Neutrophil (primary cell): ENCODE results near the gene FBXO17.

ENCODE experiments used
- H3K27ac ChIP-seq: fragments of 200-600 bp; sonication (generic); 2 replicates; pipeline ENCODE4 v1.5.1; 2016; ENCODE audit warnings: mild to moderate bottlenecking, moderate library complexity
- H3K27me3 ChIP-seq: fragments of 200-600 bp; sonication (generic); 2 replicates; pipeline ENCODE4 v1.6.0; 2016; ENCODE audit warnings: mild to moderate bottlenecking
- H3K36me3 ChIP-seq: fragments of 200-600 bp; sonication (generic); 2 replicates; pipeline ENCODE4 v1.5.1; 2017
- H3K4me1 ChIP-seq, 2 experiments: fragments of 200-600 bp in 1 of 2; sonication (generic) in 1 of 2; 1 replicate in 1 of 2; 2 replicates in 1 of 2; pipeline versions ENCODE4 v1.5.1 to v1.6.1; 2013 to 2016; ENCODE audit warnings: low read depth in 1 of 2, low read length in 1 of 2, mild to moderate bottlenecking in 1 of 2, moderate library complexity in 1 of 2; ENCODE audit not compliant: control insufficient read depth in 1 of 2, insufficient read depth in 1 of 2
- H3K4me3 ChIP-seq, 2 experiments: fragments of 200-600 bp in 1 of 2; sonication (generic) in 1 of 2; 1 replicate in 1 of 2; 2 replicates in 1 of 2; pipeline ENCODE4 v1.5.1; 2013 to 2016; ENCODE audit warnings: low read depth in 1 of 2, low read length in 1 of 2, mild to moderate bottlenecking in 1 of 2, moderate library complexity in 1 of 2
- H3K9me3 ChIP-seq: fragments of 200-600 bp; sonication (generic); 2 replicates; pipeline ENCODE4 v1.5.1; 2016
- CTCF ChIP-seq: fragments of 200-600 bp; sonication (generic); IDR thresholded peaks from 2 replicates; pipeline ENCODE4 v1.5.1; 2016; ENCODE audit warnings: antibody characterized with exemption

The FBXO17 gene

GRCh38 chr19:38913958-38914357 lies 61.6 kb downstream of the FBXO17 start:
- Histone ChIP-seq H3K27me3 (peaks cover 11% of the 10 kb centered on the region), H3K4me1 (no peaks in the 10 kb centered on the region), H3K36me3 (peaks cover 5% of the 10 kb centered on the region), H3K27ac (no peak overlapping the region), H3K4me3 (no peak overlapping the region), H3K9me3 (no peaks in the 10 kb centered on the region)
- TF ChIP-seq CTCF: no peak

- no peak for TF ChIP-seq CTCF
- no peak overlapping the region for H3K4me3 ChIP-seq
- H3K27ac ChIP-seq: no peak overlapping the region
- H3K9me3 ChIP-seq: no peaks in the 10 kb centered on the region
- peaks cover 11% of the 10 kb centered on the region for H3K27me3 ChIP-seq
- no peaks in the 10 kb centered on the region for H3K4me1 ChIP-seq
- peaks cover 16% of the 10 kb centered on the region for H3K36me3 ChIP-seq
Measured at GRCh38 chr19:38912600-38913514, 62.7 kb downstream of the FBXO17 start.

- no peaks in the 10 kb centered on the region for H3K4me1 ChIP-seq
- peaks cover 29% of the 10 kb centered on the region for H3K36me3 ChIP-seq
Measured at GRCh38 chr19:38911388-38912001, 64.0 kb downstream of the FBXO17 start.

GRCh38 chr19:38910488-38910887 lies 65.1 kb downstream of the FBXO17 start:
- H3K27me3 ChIP-seq: peaks cover 11% of the 10 kb centered on the region
- no peak overlapping the region for H3K4me3 ChIP-seq
- H3K36me3 ChIP-seq: peaks cover 37% of the 10 kb centered on the region
- no peaks in the 10 kb centered on the region for H3K4me1 ChIP-seq
- H3K9me3 ChIP-seq: no peaks in the 10 kb centered on the region
- no peak for TF ChIP-seq CTCF
- H3K27ac ChIP-seq: no peak overlapping the region

More at GRCh38 chr19:38911388-38912001, 64.0 kb downstream of the FBXO17 start:
- Histone ChIP-seq H3K27ac (no peak overlapping the region), H3K27me3 (peaks cover 11% of the 10 kb centered on the region), H3K9me3 (no peaks in the 10 kb centered on the region), H3K4me3 (no peak overlapping the region)
- TF ChIP-seq CTCF: no peak

- no peak for TF ChIP-seq CTCF
- H3K36me3 ChIP-seq: peaks cover 48% of the 10 kb centered on the region
- H3K4me1 ChIP-seq: no peaks in the 10 kb centered on the region
- H3K4me3 ChIP-seq: no peak overlapping the region
- H3K27ac ChIP-seq: no peak overlapping the region
- H3K27me3 ChIP-seq: peaks cover 11% of the 10 kb centered on the region
- H3K9me3 ChIP-seq: no peaks in the 10 kb centered on the region
Measured at GRCh38 chr19:38908911-38909310, 66.6 kb downstream of the FBXO17 start.
